ENCODE results near the gene RTN1. TPM values are rescaled to one million over a fixed set of nuclear protein-coding genes. Genes with fewer than 3 reads are reported as not detected.
A peak's percentile ranks its signal among the peaks of the same experiment; 100 is the strongest.

Gene RTN1
- polyA plus RNA-seq, 6 donors from 2014 or later, result 0.09 to 0.77 (median 0.17) TPM; not detected in 3

DNA sequence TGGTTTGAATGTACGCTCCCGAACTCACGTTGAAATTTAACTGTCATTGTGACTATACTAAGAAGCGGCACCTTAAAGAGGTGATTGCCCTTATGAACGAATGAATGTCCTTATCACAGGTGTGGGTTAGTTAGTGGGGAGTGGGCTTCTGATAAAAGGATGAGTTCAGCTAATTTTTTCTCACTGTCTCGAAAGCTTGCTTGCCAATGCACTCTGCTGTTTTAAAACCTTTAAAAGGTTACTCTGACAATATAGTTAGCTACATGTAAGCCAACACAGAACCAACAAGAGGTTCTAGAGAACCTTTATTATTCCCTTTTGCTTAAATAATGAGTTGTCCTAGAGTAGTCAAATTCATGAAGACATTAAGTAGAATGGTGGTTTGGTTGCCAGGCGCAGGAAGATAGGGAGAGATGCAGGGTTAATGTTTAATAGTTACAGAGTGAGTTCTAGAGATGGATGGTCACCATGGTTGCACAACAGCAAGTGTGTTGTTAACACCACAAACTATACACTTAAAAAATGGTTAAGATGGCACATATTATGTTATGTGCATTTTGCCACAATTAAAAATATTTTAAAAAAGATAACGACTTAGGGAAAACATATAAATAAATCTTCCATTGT, 26.3 kb downstream of the RTN1 start:
- DNase-seq, result no peak
- no peak overlapping the region for H3K4me3 Mint-ChIP-seq
- no peak overlapping the region for H3K27ac Mint-ChIP-seq
- no peaks in the 10 kb centered on the region for H3K9me3 Mint-ChIP-seq
- H3K27me3 Mint-ChIP-seq, result peaks cover 5 to 11% (median 5%) of the 10 kb centered on the region in 3 donors
- no peaks in the 10 kb centered on the region for H3K4me1 Mint-ChIP-seq
- H3K36me3 Mint-ChIP-seq, result no peaks in the 10 kb centered on the region
- ATAC-seq (ENCODE audit: low read depth in 2 of 2), result no peak

DNA sequence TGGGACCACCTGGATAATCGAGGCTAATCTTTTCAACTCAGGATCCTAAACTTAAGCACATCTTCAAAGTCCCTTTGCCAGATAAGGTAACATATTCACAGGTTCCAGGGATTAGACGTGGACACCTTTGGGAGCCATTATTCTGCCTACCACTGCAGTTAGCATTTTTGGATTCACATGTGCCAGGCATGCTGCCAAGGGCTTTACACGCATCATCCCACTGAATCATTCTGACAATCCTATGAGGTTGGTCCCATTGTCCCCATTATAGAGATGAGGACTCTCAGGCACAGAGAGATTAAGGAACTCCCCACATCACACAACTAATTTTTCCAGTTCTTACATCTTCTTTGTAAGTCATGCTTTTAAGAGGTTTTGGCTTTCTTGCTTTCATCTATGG, 34.5 kb downstream of the RTN1 start:
- peaks cover 4 to 11% (median 7%) of the 10 kb centered on the region in 3 donors for H3K27me3 Mint-ChIP-seq
- H3K4me1 Mint-ChIP-seq, result no peaks in the 10 kb centered on the region
- no peaks in the 10 kb centered on the region for H3K9me3 Mint-ChIP-seq
- H3K36me3 Mint-ChIP-seq, result no peaks in the 10 kb centered on the region
- no peak for DNase-seq
- no peak overlapping the region for H3K27ac Mint-ChIP-seq
- H3K4me3 Mint-ChIP-seq, result no peak overlapping the region
- ATAC-seq (ENCODE audit: low read depth in 2 of 2), result no peak

GRCh38 chr14:59832653-59833294, 37.8 kb downstream of the RTN1 start:
- no peak overlapping the region for H3K27ac Mint-ChIP-seq
- H3K27me3 Mint-ChIP-seq, result peaks cover 11 to 16% (median 13%) of the 10 kb centered on the region in 3 donors
- ATAC-seq (ENCODE audit: low read depth in 2 of 2) (no peak), DNase-seq (no peak)
- H3K9me3 Mint-ChIP-seq, result no peaks in the 10 kb centered on the region
- no peak overlapping the region for H3K4me3 Mint-ChIP-seq
- no peaks in the 10 kb centered on the region for H3K4me1 Mint-ChIP-seq
- H3K36me3 Mint-ChIP-seq, result no peaks in the 10 kb centered on the region

DNA sequence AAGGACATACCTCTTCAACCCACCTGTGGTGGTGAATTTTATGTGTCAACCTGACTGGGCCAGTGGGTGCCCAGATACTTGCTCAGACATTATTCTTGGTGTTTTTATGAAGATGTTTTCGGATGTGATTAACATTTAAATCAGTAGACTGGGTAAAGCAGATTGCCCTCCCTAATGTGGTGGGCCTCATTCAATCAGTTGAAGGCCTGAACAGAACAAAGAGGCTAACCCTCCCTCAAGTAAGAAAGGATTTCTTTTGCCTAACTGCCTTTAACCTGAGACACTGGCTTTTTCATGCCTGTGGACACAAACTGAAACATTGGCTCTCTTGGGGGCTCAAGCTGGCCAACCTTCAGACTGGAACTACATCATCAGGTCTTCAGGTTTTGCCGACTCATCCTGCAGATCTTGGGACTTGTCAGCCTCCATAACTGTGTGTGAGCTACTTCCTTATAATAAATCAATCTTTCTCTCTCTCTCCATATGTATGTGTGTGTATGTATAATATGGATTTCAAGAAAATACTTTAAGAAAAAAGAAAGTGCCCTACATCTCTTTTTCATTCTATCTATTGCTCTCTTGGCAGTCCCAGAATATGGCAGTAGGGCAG, 39.4 kb downstream of the RTN1 start:
- Mint-ChIP-seq H3K4me1 (no peaks in the 10 kb centered on the region), H3K9me3 (no peaks in the 10 kb centered on the region), H3K27ac (no peak overlapping the region), H3K36me3 (no peaks in the 10 kb centered on the region), H3K27me3 (peaks cover 8 to 21% (median 19%) of the 10 kb centered on the region in 3 donors), H3K4me3 (no peak overlapping the region)
- DNase-seq, result no peak
- ATAC-seq (ENCODE audit: low read depth in 2 of 2), result no peak

DNA sequence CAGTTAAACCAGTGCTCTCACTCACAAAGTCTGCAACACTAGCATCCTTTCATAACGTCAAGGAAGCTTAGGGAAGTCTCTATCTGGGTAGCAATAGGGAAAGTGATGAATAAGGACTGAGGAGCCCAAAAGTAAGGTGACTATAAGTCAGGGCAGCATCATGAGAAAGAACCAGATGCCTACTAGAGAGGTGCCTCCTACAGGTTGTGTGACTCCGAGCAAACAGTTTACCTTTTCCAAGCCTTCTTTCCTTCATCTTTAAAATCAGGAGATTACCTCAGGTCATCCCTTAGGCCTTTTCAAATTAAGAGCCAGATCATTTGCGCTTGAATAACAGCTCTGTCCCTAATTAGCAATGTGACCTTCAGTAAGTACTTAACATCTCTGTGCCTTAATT, 40.2 kb downstream of the RTN1 start:
- H3K27ac Mint-ChIP-seq, result no peak overlapping the region
- H3K36me3 Mint-ChIP-seq, result no peaks in the 10 kb centered on the region
- no peaks in the 10 kb centered on the region for H3K4me1 Mint-ChIP-seq
- no peaks in the 10 kb centered on the region for H3K9me3 Mint-ChIP-seq
- no peak overlapping the region for H3K4me3 Mint-ChIP-seq
- peaks cover 6 to 21% (median 15%) of the 10 kb centered on the region in 3 donors for H3K27me3 Mint-ChIP-seq
- DNase-seq (no peak), ATAC-seq (ENCODE audit: low read depth in 2 of 2) (no peak)

GRCh38 chr14:59829469-59830337, 40.9 kb downstream of the RTN1 start:
- H3K36me3 Mint-ChIP-seq, result no peaks in the 10 kb centered on the region
- H3K27me3 Mint-ChIP-seq, result peaks cover 6 to 21% (median 19%) of the 10 kb centered on the region in 3 donors
- H3K4me3 Mint-ChIP-seq, result no peak overlapping the region
- DNase-seq (no peak), ATAC-seq (ENCODE audit: low read depth in 2 of 2) (no peak)
- H3K9me3 Mint-ChIP-seq, result no peaks in the 10 kb centered on the region
- no peaks in the 10 kb centered on the region for H3K4me1 Mint-ChIP-seq
- no peak overlapping the region for H3K27ac Mint-ChIP-seq

GRCh38 chr14:59828276-59828675, 42.3 kb downstream of the RTN1 start:
- Mint-ChIP-seq H3K36me3 (no peaks in the 10 kb centered on the region), H3K27me3 (peaks cover 6 to 24% (median 23%) of the 10 kb centered on the region in 3 donors), H3K4me3 (no peak overlapping the region), H3K9me3 (no peaks in the 10 kb centered on the region), H3K4me1 (no peaks in the 10 kb centered on the region), H3K27ac (peak overlapping the region in 1 of 6 donors; percentile 33)
- no peak for ATAC-seq (ENCODE audit: low read depth in 2 of 2)
- DNase-seq, result no peak

DNA sequence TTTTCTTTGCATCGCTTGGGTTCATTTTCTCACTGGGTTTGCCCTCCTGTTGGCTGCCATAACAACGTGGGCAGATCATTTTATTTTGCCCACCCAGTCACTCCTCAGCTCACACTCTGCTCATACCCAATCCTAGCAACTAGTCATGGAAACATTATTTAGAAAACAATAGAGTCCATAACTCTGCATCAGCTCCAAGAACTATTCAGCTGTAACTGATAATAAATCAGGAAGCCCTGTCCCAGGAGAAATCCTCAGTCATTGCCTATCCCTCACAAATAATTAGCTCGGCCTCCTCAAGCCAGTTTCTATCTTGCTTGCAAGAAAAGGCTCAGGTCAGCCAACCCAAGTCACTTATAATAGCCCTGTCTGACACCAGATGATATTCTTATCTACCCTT, 43.2 kb downstream of the RTN1 start:
- H3K27me3 Mint-ChIP-seq, result peaks cover 6 to 24% (median 23%) of the 10 kb centered on the region in 3 donors
- no peaks in the 10 kb centered on the region for H3K9me3 Mint-ChIP-seq
- DNase-seq, result no peak
- H3K4me3 Mint-ChIP-seq, result no peak overlapping the region
- no peak for ATAC-seq (ENCODE audit: low read depth in 2 of 2)
- H3K4me1 Mint-ChIP-seq, result no peaks in the 10 kb centered on the region
- H3K36me3 Mint-ChIP-seq, result no peaks in the 10 kb centered on the region
- H3K27ac Mint-ChIP-seq, result no peak overlapping the region

- Mint-ChIP-seq H3K4me3 (no peak overlapping the region), H3K4me1 (no peaks in the 10 kb centered on the region), H3K27me3 (peaks cover 6 to 24% (median 23%) of the 10 kb centered on the region in 3 donors), H3K9me3 (peaks cover 0 to 6% (median 0%) of the 10 kb centered on the region in 7 donors), H3K36me3 (no peaks in the 10 kb centered on the region), H3K27ac (no peak overlapping the region)
- ATAC-seq (ENCODE audit: low read depth in 2 of 2) (no peak), DNase-seq (no peak)
Measured at GRCh38 chr14:59826150-59826549, 44.4 kb downstream of the RTN1 start.

- H3K4me1 Mint-ChIP-seq, result no peaks in the 10 kb centered on the region
- H3K36me3 Mint-ChIP-seq, result no peaks in the 10 kb centered on the region
- H3K27me3 Mint-ChIP-seq, result peaks cover 6 to 20% (median 17%) of the 10 kb centered on the region in 3 donors
- peaks cover 0 to 6% (median 0%) of the 10 kb centered on the region in 7 donors for H3K9me3 Mint-ChIP-seq
- no peak overlapping the region for H3K4me3 Mint-ChIP-seq
- peak overlapping the region in 1 of 6 donors; percentile 12 for H3K27ac Mint-ChIP-seq
- DNase-seq, result no peak
- no peak for ATAC-seq (ENCODE audit: low read depth in 2 of 2)
Measured at GRCh38 chr14:59823179-59823578, 47.4 kb downstream of the RTN1 start.

DNA sequence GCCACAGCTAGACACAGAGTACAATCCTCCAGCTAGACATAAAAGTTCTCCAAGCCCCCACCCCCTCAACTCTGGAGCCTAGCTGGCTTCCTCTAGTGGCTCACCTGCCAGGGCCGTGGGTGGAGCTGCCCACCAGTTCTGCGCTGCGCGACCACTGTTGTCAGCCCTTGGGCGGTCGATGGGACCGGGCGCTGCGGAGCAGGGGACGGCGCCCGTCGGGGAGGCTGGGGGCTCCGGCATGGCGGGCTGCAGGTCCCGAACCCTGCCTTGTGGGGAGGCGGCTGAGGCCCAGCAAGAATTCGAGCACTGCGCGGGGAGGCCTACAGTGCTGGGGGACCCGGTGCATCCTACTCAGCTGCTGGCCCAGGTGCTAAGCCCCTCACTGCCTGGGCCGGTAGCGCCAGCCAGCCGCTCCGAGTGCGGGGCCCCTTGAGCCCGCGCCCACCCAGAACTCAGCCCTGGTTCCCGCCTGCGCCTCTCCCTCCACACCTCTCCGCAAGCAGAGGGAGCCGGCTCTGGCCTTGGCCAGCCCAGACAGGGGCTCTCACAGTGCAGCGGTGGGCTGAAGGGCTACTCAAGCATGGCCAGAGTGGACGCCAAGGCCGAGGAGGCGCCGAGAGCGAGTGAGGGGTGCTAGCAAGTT, 51.0 kb downstream of the RTN1 start:
- no peak for ATAC-seq (ENCODE audit: low read depth in 2 of 2)
- peaks cover 0 to 6% (median 0%) of the 10 kb centered on the region in 7 donors for H3K9me3 Mint-ChIP-seq
- H3K27ac Mint-ChIP-seq, result no peak overlapping the region
- no peak overlapping the region for H3K4me3 Mint-ChIP-seq
- no peaks in the 10 kb centered on the region for H3K36me3 Mint-ChIP-seq
- peaks cover 0 to 16% (median 14%) of the 10 kb centered on the region in 3 donors for H3K27me3 Mint-ChIP-seq
- DNase-seq, result no peak
- no peaks in the 10 kb centered on the region for H3K4me1 Mint-ChIP-seq

DNA sequence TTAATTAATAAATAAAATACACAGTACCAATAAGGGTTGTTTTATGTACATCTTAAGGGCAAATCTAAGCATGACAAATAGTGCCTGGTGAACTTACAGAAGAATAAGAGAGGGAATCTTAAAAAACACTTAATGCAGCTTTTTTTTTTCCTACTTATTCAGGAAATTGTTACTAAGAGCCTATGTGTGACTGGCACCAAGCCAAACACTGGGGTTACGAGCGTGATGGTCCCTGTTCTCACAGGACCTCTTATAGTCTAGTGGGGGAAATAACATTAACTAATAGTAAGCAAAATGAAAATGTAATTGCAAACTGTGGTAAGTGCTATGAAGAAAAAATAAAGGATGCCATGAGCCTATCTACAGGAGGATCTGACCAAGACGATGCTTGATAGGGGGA, 53.6 kb downstream of the RTN1 start:
- Mint-ChIP-seq H3K4me1 (no peaks in the 10 kb centered on the region), H3K27me3 (peaks cover 2 to 14% (median 7%) of the 10 kb centered on the region in 3 donors), H3K4me3 (no peak overlapping the region), H3K27ac (no peak overlapping the region), H3K9me3 (peaks cover 0 to 6% (median 0%) of the 10 kb centered on the region in 7 donors), H3K36me3 (no peaks in the 10 kb centered on the region)
- ATAC-seq (ENCODE audit: low read depth in 2 of 2), result no peak
- DNase-seq, result no peak

GRCh38 chr14:59814988-59815387, 55.6 kb downstream of the RTN1 start:
- DNase-seq, result no peak
- peaks cover 5 to 14% (median 14%) of the 10 kb centered on the region in 3 donors for H3K27me3 Mint-ChIP-seq
- H3K4me3 Mint-ChIP-seq, result no peak overlapping the region
- no peaks in the 10 kb centered on the region for H3K36me3 Mint-ChIP-seq
- no peaks in the 10 kb centered on the region for H3K4me1 Mint-ChIP-seq
- ATAC-seq (ENCODE audit: low read depth in 2 of 2), result no peak
- H3K27ac Mint-ChIP-seq, result no peak overlapping the region
- H3K9me3 Mint-ChIP-seq, result peaks cover 0 to 4% (median 0%) of the 10 kb centered on the region in 7 donors
